GM12872 (cell line): Measurements from ENCODE around the gene MACROH2A1.

Experiments used
- TF ChIP-seq, protein P1 (sequence below): IDR thresholded peaks from 3 replicates; pipeline ENCODE4 v1.5.1; 2011; ENCODE audit warnings: low read depth, mild to moderate bottlenecking, low read length, moderate library complexity; ENCODE audit not compliant: insufficient read depth

MACROH2A1 gene

GRCh38 chr5:135398855-135399793, at the start of gene MACROH2A1:
TSS of gene MACROH2A1 (minus strand) at chr5:135399231. CDS start at chr5:135389093, 10,138 bp downstream.
- TF ChIP-seq, protein P1, sequence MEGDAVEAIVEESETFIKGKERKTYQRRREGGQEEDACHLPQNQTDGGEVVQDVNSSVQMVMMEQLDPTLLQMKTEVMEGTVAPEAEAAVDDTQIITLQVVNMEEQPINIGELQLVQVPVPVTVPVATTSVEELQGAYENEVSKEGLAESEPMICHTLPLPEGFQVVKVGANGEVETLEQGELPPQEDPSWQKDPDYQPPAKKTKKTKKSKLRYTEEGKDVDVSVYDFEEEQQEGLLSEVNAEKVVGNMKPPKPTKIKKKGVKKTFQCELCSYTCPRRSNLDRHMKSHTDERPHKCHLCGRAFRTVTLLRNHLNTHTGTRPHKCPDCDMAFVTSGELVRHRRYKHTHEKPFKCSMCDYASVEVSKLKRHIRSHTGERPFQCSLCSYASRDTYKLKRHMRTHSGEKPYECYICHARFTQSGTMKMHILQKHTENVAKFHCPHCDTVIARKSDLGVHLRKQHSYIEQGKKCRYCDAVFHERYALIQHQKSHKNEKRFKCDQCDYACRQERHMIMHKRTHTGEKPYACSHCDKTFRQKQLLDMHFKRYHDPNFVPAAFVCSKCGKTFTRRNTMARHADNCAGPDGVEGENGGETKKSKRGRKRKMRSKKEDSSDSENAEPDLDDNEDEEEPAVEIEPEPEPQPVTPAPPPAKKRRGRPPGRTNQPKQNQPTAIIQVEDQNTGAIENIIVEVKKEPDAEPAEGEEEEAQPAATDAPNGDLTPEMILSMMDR = no peak

DNA sequence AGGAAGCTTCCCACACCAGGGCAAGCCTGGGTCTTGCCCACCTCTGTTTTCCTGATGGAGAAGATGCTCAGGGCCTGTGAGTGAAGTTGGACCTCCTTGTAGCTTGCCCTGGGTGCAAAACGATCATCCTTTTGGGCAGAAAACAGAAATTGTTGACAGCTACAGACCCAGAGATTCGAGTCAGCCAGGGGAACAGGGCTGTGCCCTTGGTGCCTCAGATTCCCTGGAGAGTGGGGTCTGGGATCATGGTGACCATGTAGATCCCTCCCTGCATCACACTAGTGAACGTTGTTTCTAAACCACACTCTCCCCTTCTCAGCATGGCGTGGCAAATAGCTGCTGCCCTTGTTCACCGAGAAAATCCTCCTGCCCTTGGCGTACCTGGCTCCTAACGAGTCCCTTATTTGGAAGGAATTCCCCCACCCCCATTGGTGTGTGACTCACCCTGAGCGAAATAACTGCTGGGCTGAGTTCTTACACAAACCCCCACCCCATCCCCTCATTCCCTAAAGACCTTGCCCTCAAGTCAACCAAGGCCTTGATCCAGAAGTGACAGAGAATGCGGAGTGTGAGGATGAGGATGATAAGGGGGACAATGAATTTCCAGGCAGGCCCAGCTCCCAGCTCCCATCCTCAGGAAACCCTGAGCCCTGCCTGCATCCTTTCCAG, 49.2 kb upstream of the MACROH2A1 start:
- TF ChIP-seq, protein P1 = no peak

GRCh38 chr5:135447298-135447929, 48.4 kb upstream of the MACROH2A1 start, which contains the start of gene DCANP1:
TSS of gene DCANP1 (minus strand) at chr5:135447348. CDS start at chr5:135447108, 240 bp downstream.
- TF ChIP-seq, protein P1 = no peak

DNA sequence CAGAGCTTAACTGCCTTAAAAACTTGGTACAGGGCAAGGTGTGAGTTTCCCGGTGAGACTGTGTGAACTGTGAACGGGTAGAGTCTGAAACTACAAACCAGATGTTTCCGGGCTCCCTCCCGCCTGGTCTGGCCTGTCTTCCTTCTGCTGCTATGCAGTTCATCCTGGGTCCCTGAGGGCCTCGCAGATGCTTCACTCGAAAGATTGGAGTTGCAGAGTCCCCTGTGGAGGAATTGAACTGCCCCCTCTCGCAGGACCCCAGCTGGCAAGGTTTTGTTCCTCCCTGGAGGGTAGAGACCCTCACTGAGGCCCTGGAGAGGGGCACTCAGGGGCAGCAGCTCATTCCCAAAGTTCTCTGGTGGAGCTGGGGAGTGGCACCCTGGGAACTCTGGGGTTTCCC, 47.6 kb upstream of the MACROH2A1 start:
- TF ChIP-seq, protein P1 = no peak

GRCh38 chr5:135446206-135446605, 47.2 kb upstream of the MACROH2A1 start:
- TF ChIP-seq, protein P1 = no peak

DNA sequence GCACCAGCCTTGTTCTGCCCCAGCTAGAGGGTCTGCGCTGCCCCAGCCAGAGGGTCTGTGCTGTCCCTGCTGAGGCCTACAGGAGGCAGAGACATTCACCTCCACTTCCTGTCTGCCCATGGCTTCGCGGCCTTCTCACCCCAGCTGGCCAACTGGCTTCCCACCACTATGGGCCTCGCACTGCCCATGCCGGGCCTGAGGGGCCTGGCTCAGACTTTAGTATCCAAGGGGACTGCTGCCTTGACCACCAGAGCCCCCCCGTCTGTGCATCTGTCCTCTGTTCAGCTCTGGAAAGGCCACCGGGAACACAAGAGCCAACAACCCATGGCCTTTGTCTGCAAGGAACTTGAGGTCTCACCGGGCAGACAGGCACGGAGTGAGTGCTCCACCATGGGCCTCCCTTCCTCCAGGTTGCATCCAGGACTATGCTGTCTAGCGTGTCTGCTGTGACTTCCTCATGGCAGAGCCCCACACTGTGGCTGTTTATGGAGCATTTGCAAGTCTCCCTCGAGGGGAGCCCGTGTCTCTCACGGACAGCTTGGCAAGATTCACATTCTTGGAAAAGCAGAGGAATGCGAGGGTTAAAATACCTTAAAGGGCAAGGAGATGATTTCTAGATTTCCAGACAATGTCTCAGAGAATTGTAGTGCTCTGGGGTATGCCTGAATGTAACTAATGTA, 46.4 kb upstream of the MACROH2A1 start:
- TF ChIP-seq, protein P1 = no peak

DNA sequence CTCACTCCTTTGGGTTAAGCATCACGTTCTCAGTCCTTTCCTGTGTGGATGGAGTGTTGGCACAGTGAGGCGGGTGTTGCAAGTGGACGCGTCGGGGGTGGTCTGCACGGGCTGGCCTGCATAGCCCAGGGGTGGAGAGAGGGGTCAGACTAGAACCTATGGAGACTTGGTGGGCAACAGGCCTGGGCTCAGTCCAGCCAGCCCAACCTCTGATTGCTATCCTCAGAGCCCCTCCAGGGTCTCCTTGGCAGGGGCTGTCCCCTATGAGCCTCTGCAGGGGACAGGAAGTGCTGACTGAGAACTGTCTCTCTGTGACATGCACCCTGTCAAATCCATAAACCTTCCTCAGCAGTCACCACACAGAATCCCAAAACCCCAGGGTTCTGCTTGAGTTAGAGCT, 45.9 kb upstream of the MACROH2A1 start:
- TF ChIP-seq, protein P1 = no peak
